Ammon's horn (tissue), 1 donor: ENCODE measurements around the gene MROH7.

Source experiments
- DNase-seq: peaks from one replicate; pipeline ENCODE4 v3.0.0-alpha.2; 2016; ENCODE audit warnings: low spot score

MROH7 gene

GRCh38 chr1:54698346-54698745 lies 56.8 kb downstream of the MROH7 start:
- no peak for DNase-seq

- DNase-seq, result no peak
Measured at GRCh38 chr1:54699936-54700525, 58.4 kb downstream of the MROH7 start.

- DNase-seq, result no peak
Measured at GRCh38 chr1:54701066-54701465, 59.5 kb downstream of the MROH7 start.

- DNase-seq, result no peak
Measured at GRCh38 chr1:54701996-54702395, 60.4 kb downstream of the MROH7 start.

GRCh38 chr1:54703471-54703870 lies 61.9 kb downstream of the MROH7 start:
- DNase-seq, result no peak

- no peak for DNase-seq
Measured at GRCh38 chr1:54705153-54705552, 63.6 kb downstream of the MROH7 start.

- no peak for DNase-seq
Measured at GRCh38 chr1:54706419-54706818, 64.8 kb downstream of the MROH7 start.

GRCh38 chr1:54708385-54708784 lies 66.8 kb downstream of the MROH7 start:
- no peak for DNase-seq

- DNase-seq, result no peak
Measured at GRCh38 chr1:54709547-54710292, 68.1 kb downstream of the MROH7 start.

- no peak for DNase-seq
Measured at GRCh38 chr1:54710434-54710833, 68.8 kb downstream of the MROH7 start.

- no peak for DNase-seq
Measured at GRCh38 chr1:54710841-54711240, 69.3 kb downstream of the MROH7 start.

- no peak for DNase-seq
Measured at GRCh38 chr1:54711536-54711935, 70.0 kb downstream of the MROH7 start.

GRCh38 chr1:54714881-54715492 lies 73.4 kb downstream of the MROH7 start:
- no peak for DNase-seq

GRCh38 chr1:54715493-54716298 lies 74.1 kb downstream of the MROH7 start, which contains the start of gene TTC4:
Gene TTC4 (plus strand): TSS chr1:54715861. CDS start chr1:54715909, 48 bp downstream.
- DNase-seq, result peak; percentile 92

- DNase-seq, result no peak
Measured at GRCh38 chr1:54716299-54717047, 74.9 kb downstream of the MROH7 start.

- DNase-seq, result no peak
Measured at GRCh38 chr1:54721719-54722118, 80.1 kb downstream of the MROH7 start.

- DNase-seq, result no peak
Measured at GRCh38 chr1:54723985-54724384, 82.4 kb downstream of the MROH7 start.

GRCh38 chr1:54724771-54725170 lies 83.2 kb downstream of the MROH7 start:
- DNase-seq, result no peak

- DNase-seq, result no peak
Measured at GRCh38 chr1:54728027-54728426, 86.4 kb downstream of the MROH7 start.

- DNase-seq, result no peak
Measured at GRCh38 chr1:54736685-54737084, 95.1 kb downstream of the MROH7 start.

- no peak for DNase-seq
Measured at GRCh38 chr1:54738244-54738643, 96.7 kb downstream of the MROH7 start.

- no peak for DNase-seq
Measured at GRCh38 chr1:54741531-54741930, 99.9 kb downstream of the MROH7 start.
